Keratinocyte (primary cell): ENCODE data around the gene CENPS. TPM values are rescaled to one million over a fixed set of nuclear protein-coding genes. Genes with fewer than 3 reads are reported as not detected.

ENCODE experiments used
- DNase-seq: peaks from one replicate; pipeline ENCODE4 v3.0.0-alpha.2; 2011; ENCODE audit warnings: low read depth, missing footprints, low spot score
- FAIRE-seq: peaks from 2 replicates; lab custom pipeline; 2011; peaks lifted over from hg19 to GRCh38; lab: Jason Lieb, UNC
- H2AFZ ChIP-seq: 2 replicates; pipeline ENCODE4 v1.6.0; 2012; ENCODE audit warnings: low read length, control low read depth, inconsistent platforms; ENCODE audit not compliant: control insufficient read depth
- H3K27ac ChIP-seq: 2 replicates; pipeline ENCODE4 v1.5.1; 2011; ENCODE audit warnings: low read length; ENCODE audit not compliant: control insufficient read depth, insufficient read depth
- H3K27me3 ChIP-seq: 3 replicates; pipeline ENCODE4 v1.6.0; 2011; ENCODE audit warnings: low read length; ENCODE audit not compliant: control insufficient read depth, insufficient read depth; ENCODE audit errors: extremely low read depth
- H3K36me3 ChIP-seq, 2 experiments: 2 replicates in 1 of 2; 3 replicates in 1 of 2; pipeline ENCODE4 v1.5.1; 2011; ENCODE audit warnings: low read length in 2 of 2, mild to moderate bottlenecking in 1 of 2; ENCODE audit not compliant: control insufficient read depth in 2 of 2, insufficient read depth in 2 of 2; ENCODE audit errors: extremely low read depth in 1 of 2
- H3K4me1 ChIP-seq: 3 replicates; pipeline ENCODE4 v1.5.1; 2011; ENCODE audit warnings: low read length; ENCODE audit not compliant: control insufficient read depth, insufficient read depth; ENCODE audit errors: extremely low read depth
- H3K4me2 ChIP-seq: 3 replicates; pipeline ENCODE4 v1.6.0; 2011; ENCODE audit warnings: low read depth, low read length; ENCODE audit not compliant: control insufficient read depth, insufficient read depth; ENCODE audit errors: extremely low read depth
- H3K4me3 ChIP-seq, 3 experiments: fragments of 200-600 bp in 1 of 3; sonication (generic) in 1 of 3; 2 replicates in 2 of 3; 3 replicates in 1 of 3; pipeline ENCODE4 v1.5.1; 2011 to 2016; ENCODE audit warnings: low read length in 3 of 3, mild to moderate bottlenecking in 3 of 3, control low read depth in 2 of 3, inconsistent platforms in 1 of 3, low read depth in 1 of 3, mixed read lengths in 1 of 3, mixed run types in 1 of 3, moderate library complexity in 1 of 3; ENCODE audit not compliant: control insufficient read depth in 2 of 3, insufficient read depth in 2 of 3; ENCODE audit errors: extremely low read depth in 1 of 3
- H3K79me2 ChIP-seq: 2 replicates; pipeline ENCODE4 v1.6.0; 2012; ENCODE audit warnings: low read length; ENCODE audit not compliant: control insufficient read depth, insufficient read depth
- H3K9ac ChIP-seq: 3 replicates; pipeline ENCODE4 v1.6.0; 2011; ENCODE audit warnings: low read length; ENCODE audit not compliant: control insufficient read depth, insufficient read depth; ENCODE audit errors: extremely low read depth
- H3K9me1 ChIP-seq: 3 replicates; pipeline ENCODE4 v1.6.0; 2011; ENCODE audit warnings: low read length; ENCODE audit not compliant: control insufficient read depth, insufficient read depth; ENCODE audit errors: extremely low read depth
- H3K9me3 ChIP-seq: 2 replicates; pipeline ENCODE4 v1.5.1; 2012; ENCODE audit warnings: low read depth, low read length; ENCODE audit not compliant: control insufficient read depth
- H4K20me1 ChIP-seq: 3 replicates; pipeline ENCODE4 v1.6.0; 2011; ENCODE audit warnings: low read length; ENCODE audit not compliant: control insufficient read depth, insufficient read depth; ENCODE audit errors: extremely low read depth
- CTCF ChIP-seq, 3 experiments: IDR thresholded peaks in 1 of 3; conservative IDR thresholded peaks in 1 of 3; optimal IDR thresholded peaks in 1 of 3; 2 replicates in 2 of 3; 3 replicates in 1 of 3; pipeline versions ENCODE3 to v1.5.1; 2011; ENCODE audit warnings: low read length in 3 of 3, mild to moderate bottlenecking in 3 of 3, moderate library complexity in 2 of 3, control low read depth in 1 of 3, inconsistent platforms in 1 of 3; ENCODE audit not compliant: insufficient read depth in 2 of 3; ENCODE audit errors: extremely low read depth in 1 of 3
- EZH2 ChIP-seq: IDR thresholded peaks from one replicate; pipeline ENCODE4 v1.6.1; 2012; ENCODE audit warnings: inconsistent platforms, mild to moderate bottlenecking, low read length, moderate library complexity
- dilution Hi-C: fragments of 300-500 bp; cut with MboI; formaldehyde crosslinking; loops from one replicate; pipeline ENCODE4 v1.7.0; 2020; ENCODE audit warnings: low sequenced_read_pairs; ENCODE audit not compliant: extremely low pct_ligation_motif_present
- polyA minus RNA-seq, 3 experiments: library from RNA; depleted of rRNA, polyadenylated mRNA; stranded (reverse); fragments of >200 nt; gene quantifications; 1 replicate in 1 of 3; 2 replicates in 1 of 3; 3 replicates in 1 of 3; pipeline ENCODE4 v1.2.3, GENCODE V29; 2011
- polyA plus RNA-seq, 5 experiments: library from polyadenylated mRNA; depleted of rRNA in 3 of 5; stranded (reverse) in 3 of 5; stranded (forward) in 1 of 5; unstranded in 1 of 5; fragments of >200 nt; gene quantifications; 1 replicate in 1 of 5; 2 replicates in 3 of 5; 3 replicates in 1 of 5; pipeline versions ENCODE4 v1.2.1 to v1.2.3, GENCODE V29; 2011 to 2012; ENCODE audit warnings: missing spikeins in 2 of 5, low read depth in 1 of 5, low replicate concordance in 1 of 5

Gene CENPS
- 4.6 to 13.3 TPM (median 10.3 TPM) in 3 replicates for polyA plus RNA-seq
- polyA plus RNA-seq (2011; ENCODE audit: low read depth) = 6.6 TPM
- 8.5 and 9.2 TPM in 2 replicates for polyA plus RNA-seq (2011; cell fraction: cytosol; rRNA removed)
- 2.7 and 4.3 TPM in 2 replicates for polyA plus RNA-seq (2011; cell fraction: nucleus; rRNA removed)
- 6.8 and 19.8 TPM in 2 replicates for polyA plus RNA-seq (2012; ENCODE audit: low replicate concordance)
- polyA minus RNA-seq = 1.6 to 4.4 TPM (median 2.6 TPM) in 3 replicates
- polyA minus RNA-seq (2011; cell fraction: cytosol; rRNA and poly(A)+ RNA removed) = 4.6 TPM
- 1.3 and 1.6 TPM in 2 replicates for polyA minus RNA-seq (2011; cell fraction: nucleus; rRNA and poly(A)+ RNA removed)

DNA sequence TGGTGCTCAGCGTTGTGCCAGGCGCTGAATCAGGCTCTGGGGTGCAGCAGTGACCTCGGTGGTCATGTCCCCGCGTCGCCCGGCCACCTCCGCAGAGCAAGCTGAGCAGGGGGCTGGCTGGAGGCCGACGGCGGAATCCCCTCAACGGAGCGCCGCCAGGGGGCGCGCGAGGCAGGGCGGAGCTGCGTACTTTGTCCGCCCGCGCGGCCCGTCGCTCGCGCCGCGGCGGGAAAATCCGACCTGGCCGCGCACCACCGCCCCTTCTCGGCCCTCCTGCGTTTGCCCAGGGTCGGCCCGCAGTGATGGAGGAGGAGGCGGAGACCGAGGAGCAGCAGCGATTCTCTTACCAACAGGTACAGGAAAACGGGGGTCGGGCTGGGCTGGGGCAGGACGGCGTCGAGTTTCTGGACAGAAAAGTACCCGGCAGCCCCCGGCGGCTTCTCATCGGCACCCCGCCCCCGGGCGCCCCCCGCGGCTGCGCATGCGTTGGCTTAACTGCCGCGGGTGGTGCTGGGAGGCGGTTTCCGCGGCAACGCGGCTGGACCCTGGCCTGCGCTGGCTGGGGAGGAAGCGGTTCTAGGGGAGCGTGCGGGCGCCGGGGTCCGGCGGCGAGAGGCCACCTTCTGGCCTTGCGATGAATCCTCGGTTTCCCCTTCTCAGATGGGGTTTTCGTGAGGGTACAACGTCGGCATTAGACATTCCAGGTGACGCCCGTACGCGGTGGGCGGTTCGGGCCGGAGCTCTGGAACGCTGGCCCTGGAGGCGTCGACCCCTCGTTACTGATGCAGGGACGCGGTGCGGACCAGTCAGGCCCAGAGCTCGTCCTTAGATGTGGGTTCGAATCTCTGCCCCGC is at the start of gene CENPS:
TSS of gene CENPS (plus strand) at position 218 of the 854 bp plus-strand sequence. CDS start at position 303, 85 bp downstream.
- no peaks in the 10 kb centered on the region for H3K9me1 ChIP-seq
- H3K9me3 ChIP-seq = no peaks in the 10 kb centered on the region
- dilution Hi-C loops = no loop called here
- peaks cover 12% of the 10 kb centered on the region for H3K4me1 ChIP-seq
- no peaks in the 10 kb centered on the region for H3K27me3 ChIP-seq
- DNase-seq (no peak), FAIRE-seq (no peak)
- peaks cover 10% of the 10 kb centered on the region for H3K79me2 ChIP-seq
- peak within 1 kb of the TSS; percentile 99 for H2AFZ ChIP-seq
- H3K27ac ChIP-seq = peak within 1 kb of the TSS; percentile 79
- TF ChIP-seq CTCF (optimal IDR thresholded peaks at IDR 0.05 in 1 of 3, IDR thresholded peaks at IDR 0.05 in 1 of 3, conservative IDR thresholded peaks at IDR 0.05 in 1 of 3; ENCODE audit: extremely low read depth in 1 of 3, insufficient read depth in 2 of 3, low read length in 3 of 3) (peak; percentile 72 to 94 (median 91)), EZH2 (no peak)
- peak within 1 kb of the TSS; percentile 99 for H3K4me2 ChIP-seq
- no peaks in the 10 kb centered on the region for H4K20me1 ChIP-seq
- peak within 1 kb of the TSS; percentile 72 to 90 (median 80) for H3K4me3 ChIP-seq
- H3K36me3 ChIP-seq = peaks cover 0 to 2% of the 10 kb centered on the region in 2 experiments
- H3K9ac ChIP-seq = peak within 1 kb of the TSS; percentile 93

DNA sequence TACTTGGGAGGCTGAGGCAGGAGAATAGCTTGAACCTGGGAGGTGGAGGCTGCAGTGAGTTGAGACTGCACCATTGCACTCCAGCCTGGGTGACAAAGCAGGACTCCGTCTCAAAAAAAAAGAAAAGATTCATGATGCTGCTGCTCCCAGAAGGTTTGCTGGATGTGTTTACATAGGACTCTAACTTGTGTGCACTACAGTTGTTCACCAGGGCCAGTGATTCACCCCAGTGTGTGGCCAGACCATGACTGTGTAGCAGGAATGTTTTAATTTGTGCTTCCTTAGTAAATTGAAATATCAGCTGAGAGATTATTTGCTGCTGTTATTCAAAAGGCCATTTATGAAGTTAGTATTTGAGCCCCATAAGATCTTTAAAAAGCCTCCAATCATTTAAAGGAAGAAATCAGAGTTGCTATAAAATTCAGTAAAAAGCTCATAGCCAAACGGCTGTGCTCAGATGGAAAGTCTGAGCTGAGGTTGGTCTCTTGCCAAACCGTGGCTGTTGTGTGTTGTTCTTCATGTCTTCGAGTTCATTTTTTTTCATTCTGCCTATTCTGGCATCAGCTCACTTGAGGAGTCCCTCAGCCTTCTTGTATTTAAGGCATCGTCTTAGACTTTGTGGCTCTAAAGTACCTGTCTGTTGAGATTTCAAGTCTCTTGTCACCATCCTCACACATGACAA is 49.5 kb upstream of the CENPS start:
- H4K20me1 ChIP-seq = no peaks in the 10 kb centered on the region
- DNase-seq = no peak
- H3K9me3 ChIP-seq = no peaks in the 10 kb centered on the region

More for the DNA sequence above, 49.5 kb upstream of the CENPS start:
- Histone ChIP-seq H3K9me1 (no peaks in the 10 kb centered on the region), H3K27me3 (no peaks in the 10 kb centered on the region), H3K4me3 (no peak overlapping the region), H3K9ac (no peak overlapping the region), H3K79me2 (no peaks in the 10 kb centered on the region), H2AFZ (no peak overlapping the region), H3K27ac (no peak overlapping the region), H3K4me2 (no peak overlapping the region), H3K36me3 (peaks cover 0 to 5% of the 10 kb centered on the region in 2 experiments), H3K4me1 (peaks cover 6% of the 10 kb centered on the region)
- FAIRE-seq = no peak
- dilution Hi-C loops = no loop called here
- TF ChIP-seq EZH2 (no peak), CTCF (optimal IDR thresholded peaks at IDR 0.05 in 1 of 3, IDR thresholded peaks at IDR 0.05 in 1 of 3, conservative IDR thresholded peaks at IDR 0.05 in 1 of 3; ENCODE audit: extremely low read depth in 1 of 3, insufficient read depth in 2 of 3, low read length in 3 of 3) (no peak)
